ENCODE data around the gene LDAH.

GRCh38 chr2:20652673-20653575 is 170.0 kb downstream of the LDAH start:
- TF ChIP-seq, protein P1, sequence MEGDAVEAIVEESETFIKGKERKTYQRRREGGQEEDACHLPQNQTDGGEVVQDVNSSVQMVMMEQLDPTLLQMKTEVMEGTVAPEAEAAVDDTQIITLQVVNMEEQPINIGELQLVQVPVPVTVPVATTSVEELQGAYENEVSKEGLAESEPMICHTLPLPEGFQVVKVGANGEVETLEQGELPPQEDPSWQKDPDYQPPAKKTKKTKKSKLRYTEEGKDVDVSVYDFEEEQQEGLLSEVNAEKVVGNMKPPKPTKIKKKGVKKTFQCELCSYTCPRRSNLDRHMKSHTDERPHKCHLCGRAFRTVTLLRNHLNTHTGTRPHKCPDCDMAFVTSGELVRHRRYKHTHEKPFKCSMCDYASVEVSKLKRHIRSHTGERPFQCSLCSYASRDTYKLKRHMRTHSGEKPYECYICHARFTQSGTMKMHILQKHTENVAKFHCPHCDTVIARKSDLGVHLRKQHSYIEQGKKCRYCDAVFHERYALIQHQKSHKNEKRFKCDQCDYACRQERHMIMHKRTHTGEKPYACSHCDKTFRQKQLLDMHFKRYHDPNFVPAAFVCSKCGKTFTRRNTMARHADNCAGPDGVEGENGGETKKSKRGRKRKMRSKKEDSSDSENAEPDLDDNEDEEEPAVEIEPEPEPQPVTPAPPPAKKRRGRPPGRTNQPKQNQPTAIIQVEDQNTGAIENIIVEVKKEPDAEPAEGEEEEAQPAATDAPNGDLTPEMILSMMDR (conservative IDR thresholded peaks at IDR 0.05): no peak
- TF ChIP-seq ZFX (IDR thresholded peaks at IDR 0.05): no peak
